EH (cell line): ENCODE results near the gene PIGR.

Source experiments
- DNase-seq: peaks from one replicate; pipeline ENCODE4 v3.0.0-alpha.2; 2015; ENCODE audit warnings: low read depth

PIGR gene

GRCh38 chr1:206890125-206891060 lies 55.9 kb downstream of the PIGR start:
- DNase-seq = peak; percentile 76

- DNase-seq = peak; percentile 56
Observed at GRCh38 chr1:206887701-206888100, 58.6 kb downstream of the PIGR start.

GRCh38 chr1:206886831-206887230 lies 59.4 kb downstream of the PIGR start:
- no peak for DNase-seq

- DNase-seq = no peak
Observed at GRCh38 chr1:206885341-206886060, 60.8 kb downstream of the PIGR start.

- DNase-seq = no peak
Observed at GRCh38 chr1:206883876-206884275, 62.4 kb downstream of the PIGR start.

GRCh38 chr1:206883160-206883559 lies 63.1 kb downstream of the PIGR start:
- no peak for DNase-seq

GRCh38 chr1:206882555-206882954 lies 63.7 kb downstream of the PIGR start:
- no peak for DNase-seq

- no peak for DNase-seq
Observed at GRCh38 chr1:206880314-206880713, 66.0 kb downstream of the PIGR start.
